Epithelial cell of prostate (primary cell): Measurements from ENCODE around the gene DNAH12.

Experiments used
- DNase-seq: peaks from one replicate; pipeline ENCODE4 v3.0.0-alpha.2; 2011; ENCODE audit warnings: low read depth, low spot score
- H3K27ac ChIP-seq: fragments of 450-650 bp; 2 replicates; pipeline ENCODE4 v1.5.1; 2017; ENCODE audit warnings: mild to moderate bottlenecking

DNAH12 gene

GRCh38 chr3:57261119-57261518 lies 283.0 kb downstream of the DNAH12 start:
- no peak overlapping the region for H3K27ac ChIP-seq
- no peak for DNase-seq

DNA sequence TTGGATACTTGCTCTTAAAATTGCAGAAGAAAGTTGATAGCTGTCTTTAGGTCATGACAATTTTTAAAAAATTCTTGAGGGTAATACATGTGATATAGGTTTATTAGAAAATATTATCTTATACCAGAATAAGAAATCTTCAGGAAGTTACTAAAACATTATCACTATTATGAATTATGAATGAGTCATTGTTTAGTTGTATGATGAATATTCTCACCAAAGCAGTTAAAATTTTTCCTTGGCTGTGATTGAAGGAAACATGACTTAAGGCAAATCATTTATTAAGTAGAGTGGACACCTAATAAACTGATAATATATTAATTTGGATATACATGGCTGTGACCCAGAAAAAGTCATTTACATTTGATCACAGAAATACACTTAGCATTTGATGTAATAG lies 286.5 kb downstream of the DNAH12 start:
- H3K27ac ChIP-seq = no peak overlapping the region
- no peak for DNase-seq

DNA sequence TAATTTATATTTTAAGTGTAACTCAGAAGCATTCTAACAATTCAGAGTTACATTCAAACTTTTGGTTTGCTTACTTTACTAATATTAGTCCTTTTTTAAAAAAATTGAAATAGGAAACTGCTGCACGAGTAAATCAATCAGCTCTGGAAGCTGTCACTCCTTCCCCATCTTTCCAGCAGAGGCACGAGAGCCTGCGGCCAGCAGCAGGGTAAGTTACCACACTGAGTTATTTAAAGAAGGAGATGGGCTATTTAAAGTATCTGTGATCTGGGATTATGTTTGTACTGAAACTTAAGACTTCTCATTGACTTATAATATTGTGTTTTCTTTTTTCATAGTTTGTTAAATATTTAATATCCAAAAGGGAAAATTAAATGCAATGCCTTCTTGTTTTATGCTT lies 287.3 kb downstream of the DNAH12 start:
- no peak for DNase-seq
- no peak overlapping the region for H3K27ac ChIP-seq

DNA sequence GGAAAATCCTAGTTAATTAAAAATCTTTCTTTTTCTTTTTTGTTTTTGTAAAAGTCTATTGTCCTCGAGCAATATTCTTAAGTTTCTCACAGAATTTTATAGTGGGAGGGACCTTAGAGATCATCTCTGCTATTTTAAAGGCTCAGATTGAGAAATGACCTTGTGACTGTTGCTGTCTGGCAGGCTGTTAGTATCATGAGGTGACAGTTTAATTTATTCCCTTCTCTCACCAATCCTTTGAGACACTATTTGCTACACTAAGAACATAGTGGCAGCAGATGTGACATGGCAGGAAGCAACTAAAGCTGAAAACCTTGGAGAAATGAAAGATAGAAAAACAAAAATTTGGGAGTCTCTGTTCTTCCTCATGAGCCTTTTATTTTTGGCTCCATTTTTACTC lies 291.7 kb downstream of the DNAH12 start:
- DNase-seq = no peak
- no peak overlapping the region for H3K27ac ChIP-seq

DNA sequence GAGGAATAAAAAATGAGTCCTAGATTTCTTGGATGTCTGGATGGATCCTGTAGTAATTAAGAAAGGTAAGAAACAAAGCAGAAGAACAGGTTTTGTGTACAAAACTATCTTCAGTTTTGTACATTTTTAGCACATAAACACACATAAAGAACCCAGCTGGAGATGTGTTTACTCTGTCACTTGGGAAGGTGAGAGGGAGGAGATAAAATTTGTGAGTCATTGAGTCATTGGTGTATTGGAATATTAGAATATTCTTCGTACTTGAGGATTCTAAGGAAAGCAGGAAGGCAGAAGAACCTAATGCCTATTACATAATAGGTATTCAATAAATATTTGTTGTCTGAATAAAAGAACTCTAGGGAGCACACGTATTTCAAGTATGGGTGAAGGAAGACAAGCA lies 299.2 kb downstream of the DNAH12 start:
- no peak for DNase-seq
- no peak overlapping the region for H3K27ac ChIP-seq
